C1 segment of cervical spinal cord (tissue), 14 donors: ENCODE data around the gene ADD3.

Experiments
- DNase-seq, 14 donors: peaks; one replicate each; lab custom pipeline; 2025; lab: John Stamatoyannopoulos, UW

The ADD3 gene

DNA sequence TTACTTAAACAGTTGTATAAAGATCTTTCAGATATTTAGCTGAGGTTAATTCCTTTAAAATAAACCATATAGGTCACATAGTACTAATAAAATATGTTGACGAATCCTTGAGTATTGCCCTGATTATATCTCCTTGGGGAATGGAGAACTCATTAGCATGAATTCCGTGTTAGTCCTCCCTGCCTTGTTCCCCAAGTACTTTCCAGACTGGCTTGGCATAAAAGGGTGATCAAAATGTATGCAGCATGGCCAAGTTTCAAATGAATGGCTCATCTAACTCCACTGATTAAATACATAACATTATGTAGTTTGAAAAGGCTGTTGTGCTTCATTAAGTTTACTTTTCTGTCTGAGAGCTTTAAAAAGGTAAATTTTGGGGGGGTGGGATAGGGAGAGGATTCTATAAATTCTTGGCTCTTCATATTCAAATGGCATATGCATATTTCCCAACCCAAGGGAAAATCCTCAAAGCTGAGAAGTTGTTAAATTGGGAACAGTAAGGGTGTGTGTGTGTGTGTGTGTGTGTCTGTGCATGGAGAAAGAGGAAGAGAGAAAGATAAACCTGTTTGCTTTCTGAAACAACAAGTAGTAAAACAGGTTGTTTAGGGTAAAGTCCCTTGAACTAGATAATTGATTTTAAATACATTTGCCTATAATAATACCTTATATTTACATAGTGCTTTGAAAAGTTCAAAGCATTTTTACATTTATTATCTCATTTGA, 4.8 kb upstream of the ADD3 start:
- DNase-seq: no peak

DNA sequence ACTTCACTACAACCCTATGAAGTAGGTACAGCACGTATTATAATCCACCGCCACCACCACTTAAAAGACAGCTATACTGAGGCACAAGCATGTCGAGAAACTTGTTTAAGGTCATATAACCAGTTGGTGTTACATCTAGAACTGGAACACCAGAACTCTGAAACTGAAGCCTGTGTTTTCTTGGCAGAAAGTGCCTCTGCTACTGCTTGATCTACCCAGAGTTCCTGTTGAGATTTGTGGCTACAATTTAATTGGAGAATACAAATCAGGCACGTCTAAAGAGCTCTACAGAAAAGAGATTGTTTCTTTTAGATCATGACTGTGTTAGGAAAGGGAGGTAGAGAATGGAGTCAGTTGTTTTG, 4.3 kb upstream of the ADD3 start:
- DNase-seq: peak in 1 of 14 donors; percentile 12

DNA sequence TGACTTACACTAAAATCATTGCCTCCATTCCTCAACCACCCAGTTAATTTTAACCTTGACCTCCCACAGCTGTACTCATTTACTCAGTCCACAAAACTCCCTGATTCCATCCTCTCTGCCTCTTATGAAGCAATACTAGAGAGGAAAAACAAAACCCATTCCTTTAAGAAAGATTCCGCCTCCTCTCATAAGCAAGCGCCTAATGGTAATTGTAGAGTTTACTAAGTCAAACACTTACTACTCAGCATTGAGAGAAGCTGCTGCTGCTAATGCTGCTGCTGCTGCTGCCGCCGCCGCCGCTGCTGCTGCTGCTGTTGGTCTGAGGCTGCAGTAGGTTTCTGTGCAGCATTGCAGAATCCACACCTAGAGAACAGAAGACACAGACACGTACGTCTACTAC, 2.1 kb upstream of the ADD3 start:
- DNase-seq: peak in 9 of 14 donors; percentile 12 to 52 (median 23)

DNA sequence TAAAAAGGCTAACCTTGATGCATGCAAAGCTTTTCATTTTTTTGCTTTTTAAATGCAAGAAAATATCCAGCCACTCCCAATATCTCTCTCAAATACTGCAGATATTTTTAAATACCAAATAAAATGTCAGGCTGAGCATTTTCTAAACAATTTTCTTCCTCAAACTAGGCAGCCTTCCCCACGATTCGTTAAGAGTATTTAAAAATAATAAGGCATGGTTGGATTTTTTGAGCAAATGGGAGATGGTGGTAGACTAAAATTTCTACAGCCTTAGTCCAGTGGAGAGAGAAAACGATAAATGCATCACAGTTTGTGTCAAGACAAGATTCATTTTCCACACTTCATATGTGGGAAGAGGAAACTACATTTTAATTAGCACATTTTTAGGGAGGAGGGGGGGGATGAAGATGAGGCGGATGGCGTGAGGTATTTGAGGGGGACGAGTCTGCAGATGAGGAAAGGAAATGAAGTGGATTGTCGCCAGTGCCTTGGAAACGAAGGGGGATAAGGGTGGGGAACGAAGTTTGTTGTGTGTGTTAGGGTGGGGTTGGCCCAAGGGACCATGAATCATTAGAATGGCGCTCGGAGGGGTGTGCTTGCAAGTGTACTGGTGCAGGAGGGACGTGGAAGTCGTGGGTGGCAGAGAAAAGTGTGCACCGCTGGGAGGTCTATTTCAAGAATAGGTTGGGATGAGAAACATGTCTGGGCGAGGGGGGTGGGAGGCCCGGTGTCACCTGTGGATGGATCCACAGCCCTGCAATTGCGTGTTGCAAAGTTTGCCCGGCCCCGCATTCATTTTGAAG, 1.2 kb upstream of the ADD3 start:
- peak in 7 of 14 donors; percentile 62 to 89 (median 73) for DNase-seq

DNA sequence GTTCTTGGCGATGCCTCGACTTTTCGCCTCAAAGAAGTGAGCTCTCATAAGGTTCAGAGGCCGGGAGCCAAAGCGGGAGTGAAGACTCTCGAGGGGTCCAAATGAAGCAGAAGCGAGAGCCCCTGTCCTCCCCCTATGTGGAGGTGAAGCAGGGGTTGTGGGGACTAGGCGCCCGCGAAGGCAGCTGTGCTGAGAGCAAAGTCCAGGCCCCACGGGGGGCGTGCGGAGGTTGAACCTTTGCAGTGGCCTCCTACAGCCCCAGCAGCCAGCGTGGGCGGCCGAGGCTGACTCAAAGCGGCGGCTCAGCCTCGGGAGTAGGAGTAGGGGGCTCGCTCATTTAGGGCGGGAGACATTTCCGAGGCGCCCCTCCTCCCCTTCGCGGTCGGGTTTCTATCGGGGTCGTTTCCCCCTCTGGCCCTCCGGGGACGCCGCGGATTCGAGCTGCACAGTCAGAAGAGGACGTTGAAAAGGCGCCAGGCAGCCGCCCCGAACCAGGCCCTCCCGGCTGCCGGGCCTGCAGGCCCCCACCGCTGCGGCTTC, 553 bp upstream of the ADD3 start:
- peak in 7 of 14 donors; percentile 46 to 87 (median 80) for DNase-seq

DNA sequence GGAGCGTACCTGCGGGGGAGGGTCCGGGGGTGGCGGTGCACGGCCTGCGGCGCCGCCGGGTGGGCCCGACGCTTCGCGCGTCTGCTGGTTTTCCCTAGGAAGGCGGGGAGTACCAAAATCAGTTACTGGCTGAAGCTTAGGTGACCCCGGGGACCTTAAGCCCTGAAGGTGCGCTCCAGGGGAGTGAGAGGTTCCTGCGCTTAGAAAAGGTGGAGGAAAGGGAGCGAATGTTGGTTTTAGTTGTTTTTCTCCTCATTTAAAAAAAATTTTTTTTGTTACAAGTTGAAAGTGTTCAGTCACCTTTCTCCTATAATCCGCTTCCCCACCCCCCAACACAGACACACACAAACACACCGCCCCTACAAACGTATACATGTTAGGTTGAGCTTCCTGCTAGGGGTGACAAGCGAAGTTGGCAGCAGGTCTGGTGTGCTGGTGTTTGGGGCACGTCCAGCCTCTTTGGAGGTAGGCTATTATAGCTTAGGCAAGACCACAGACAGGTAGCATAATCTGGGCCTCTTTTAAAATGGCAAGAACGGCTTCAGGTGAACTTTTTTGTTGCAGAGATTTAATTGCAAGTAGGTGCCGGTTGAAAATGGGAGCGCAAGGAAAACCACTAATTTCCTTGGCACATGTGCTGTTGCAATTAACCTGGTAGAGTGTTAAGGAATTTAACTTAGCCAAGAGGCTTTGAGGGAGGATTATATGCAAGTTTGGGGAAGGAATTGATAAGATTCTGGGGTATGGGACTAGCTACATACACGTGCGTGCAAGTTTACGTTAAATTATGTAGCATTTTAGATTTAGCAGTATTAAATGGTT, 945 bp downstream of the ADD3 start:
- peak in 3 of 14 donors; percentile 21 to 59 (median 51) for DNase-seq

DNA sequence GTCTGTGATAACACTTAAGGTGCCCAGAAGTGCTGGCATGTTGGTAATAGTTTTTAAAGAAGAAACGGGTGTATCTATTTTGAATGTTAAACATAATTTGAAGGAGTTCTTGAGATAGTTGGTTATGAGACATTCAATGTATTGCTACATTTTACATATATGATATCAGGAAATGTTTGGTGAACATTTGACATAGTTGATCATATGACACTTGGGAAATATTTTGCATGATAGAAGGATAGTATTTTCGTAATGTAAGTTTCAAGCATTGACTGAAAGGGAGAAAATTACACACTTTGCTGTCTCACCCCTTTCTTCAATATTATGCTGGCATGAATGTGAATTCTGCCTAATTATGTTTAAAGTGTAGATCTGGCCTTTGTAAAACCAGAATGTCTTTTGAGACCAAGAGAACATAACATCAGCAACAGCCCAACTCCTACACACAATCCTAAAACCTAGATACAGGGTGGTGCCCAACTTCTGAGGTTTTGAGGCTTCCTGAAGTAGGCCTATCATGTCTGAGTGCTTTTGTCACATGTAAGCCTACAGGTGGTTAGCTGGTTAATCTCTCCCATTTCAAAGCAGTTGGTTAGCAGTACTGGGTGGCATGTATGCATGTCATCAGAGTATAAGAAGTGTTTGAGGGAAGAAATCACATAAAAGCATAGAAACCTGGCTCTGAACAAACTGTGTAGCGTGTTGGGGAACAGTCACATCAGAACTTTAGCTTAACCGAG, 2.1 kb downstream of the ADD3 start:
- DNase-seq: no peak

- no peak for DNase-seq
Measured at GRCh38 chr10:110010486-110011378, 2.9 kb downstream of the ADD3 start.

DNA sequence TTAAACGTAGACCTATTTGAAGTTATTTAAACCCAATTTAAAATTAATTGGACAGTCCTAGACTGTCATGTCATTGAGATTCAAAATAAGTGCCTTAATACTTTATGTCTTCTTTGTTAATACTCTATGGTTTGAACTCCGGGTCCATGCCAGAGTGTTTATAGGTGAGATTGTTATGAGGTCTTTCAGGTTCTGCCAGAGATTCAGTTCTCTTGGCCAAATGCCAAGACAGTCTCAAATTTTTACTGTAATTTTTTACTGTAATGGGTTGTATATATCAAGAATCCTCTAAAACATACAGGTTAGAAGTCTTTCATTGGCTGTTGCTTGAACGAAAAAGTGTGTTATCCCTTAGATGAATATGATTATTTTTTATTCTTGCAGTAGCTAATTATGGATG, 3.9 kb downstream of the ADD3 start:
- DNase-seq: no peak

DNA sequence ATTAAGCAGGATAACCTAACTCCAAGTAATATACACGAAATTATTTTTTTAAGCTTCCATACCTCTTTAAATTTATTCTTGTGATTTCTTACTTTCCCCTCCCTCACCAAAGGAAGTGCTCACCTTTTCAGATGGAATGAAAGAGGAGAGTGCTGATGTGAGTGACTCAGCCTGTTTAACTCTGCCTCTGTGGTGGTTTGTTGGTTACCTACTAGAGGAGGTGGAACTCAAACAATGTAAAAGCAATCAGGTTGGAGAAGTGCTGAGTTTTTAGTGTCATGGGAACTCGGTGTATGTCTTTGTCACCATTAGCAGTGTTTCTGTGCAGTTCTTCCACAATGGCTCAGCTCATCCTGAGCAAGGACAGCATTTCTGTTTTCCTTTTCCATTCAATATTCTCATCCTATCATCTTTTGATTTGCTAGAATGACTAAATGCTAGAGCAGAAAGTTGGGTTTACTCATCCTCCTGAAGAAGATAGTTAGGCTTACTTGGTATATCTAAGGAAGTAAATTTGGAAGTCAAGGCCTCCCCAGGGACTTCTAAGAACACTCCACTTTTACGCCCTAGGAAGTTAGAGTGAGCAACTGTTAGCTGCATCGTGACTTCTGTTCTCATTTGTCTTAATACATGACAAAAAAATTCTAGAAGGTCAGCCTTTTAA, 6.0 kb downstream of the ADD3 start:
- no peak for DNase-seq

GRCh38 chr10:110016039-110016438, 8.3 kb downstream of the ADD3 start:
- peak in 2 of 14 donors; percentile 7 to 37 for DNase-seq

GRCh38 chr10:110017052-110017451, 9.3 kb downstream of the ADD3 start:
- no peak for DNase-seq

- DNase-seq: no peak
Measured at GRCh38 chr10:110017907-110018306, 10.1 kb downstream of the ADD3 start.

GRCh38 chr10:110020265-110020664, 12.5 kb downstream of the ADD3 start:
- no peak for DNase-seq

GRCh38 chr10:110022716-110023504, 15.1 kb downstream of the ADD3 start:
- DNase-seq: no peak

- DNase-seq: no peak
Measured at GRCh38 chr10:110023785-110024465, 16.1 kb downstream of the ADD3 start.

DNA sequence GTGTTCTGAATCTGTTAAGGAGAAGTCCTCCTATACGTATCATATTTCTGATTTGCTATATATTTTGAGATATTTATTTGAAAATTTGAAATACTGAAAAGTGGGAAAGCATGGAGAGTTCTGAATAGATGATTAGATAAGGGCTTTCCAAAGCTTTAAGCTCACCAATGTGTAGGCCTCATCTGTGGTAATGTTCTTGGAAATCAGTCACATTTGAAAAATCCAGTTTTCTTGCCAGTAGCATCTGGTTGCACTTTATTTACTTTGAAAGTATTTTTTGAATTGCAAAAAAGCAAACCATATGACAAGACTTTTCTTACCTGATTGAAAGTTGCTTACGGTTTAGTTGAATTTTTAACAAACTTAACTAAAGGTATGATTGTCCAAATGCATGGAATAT, 21.7 kb downstream of the ADD3 start:
- no peak for DNase-seq
